IMR-90 (cell line): Measurements from ENCODE around the gene DYNLT5. TPM values are rescaled to one million over a fixed set of nuclear protein-coding genes. Genes with fewer than 3 reads are reported as not detected.

ENCODE experiments used
- ATAC-seq: fragments of 200-7000 bp; cut with Tn5 transposase; 2 replicates; pipeline ENCODE4 v1.9.1; 2020; ENCODE audit warnings: low read depth, mild to moderate bottlenecking, moderate library complexity
- BruUV-seq: library from RNA; stranded (reverse); fragments of 400-500 nt; replicated peaks from 2 replicates; lab custom pipeline; 2021; lab: Mats Ljungman, UMichigan
- CTCF ChIA-PET: fragments of 300-600 bp; formaldehyde crosslinking; extraction: SDS; loops from one replicate; lab custom pipeline; 2021; ENCODE audit warnings: antibody characterized with exemption; lab: Yijun Ruan, JAX
- POLR2A ChIA-PET: fragments of 300-600 bp; sonication (Branson Sonifier 250); formaldehyde crosslinking; loops from one replicate; lab custom pipeline; 2022; ENCODE audit warnings: antibody characterized with exemption; ENCODE audit not compliant: unreplicated experiment; lab: Charles Lee
- DNase-seq: peaks from one replicate; pipeline ENCODE4 v3.0.0; 2013
- H2AFZ ChIP-seq: replicated peaks from 2 replicates; pipeline ENCODE3; 2013; ENCODE audit warnings: low read length, mild to moderate bottlenecking; ENCODE audit not compliant: poor library complexity
- H2AK5ac ChIP-seq: 2 replicates; pipeline ENCODE4 v1.6.1; 2013; ENCODE audit warnings: low read depth, low read length, inconsistent platforms
- H2AK9ac ChIP-seq: replicated peaks from 2 replicates; pipeline ENCODE3; 2013; ENCODE audit warnings: mild to moderate bottlenecking, low read depth, low read length, moderate library complexity; ENCODE audit not compliant: poor library complexity
- H2BK120ac ChIP-seq: 2 replicates; pipeline ENCODE4 v1.6.1; 2013; ENCODE audit warnings: low read depth, low read length, inconsistent platforms
- H2BK15ac ChIP-seq: 3 replicates; pipeline ENCODE4 v1.6.1; 2013; ENCODE audit warnings: low read depth, low read length, inconsistent platforms
- H2BK20ac ChIP-seq: 2 replicates; pipeline ENCODE4 v1.6.1; 2013; ENCODE audit warnings: low read depth, mild to moderate bottlenecking, inconsistent platforms, low read length, moderate library complexity
- H2BK5ac ChIP-seq: 2 replicates; pipeline ENCODE4 v1.6.1; 2013; ENCODE audit warnings: mild to moderate bottlenecking, low read depth, low read length, inconsistent platforms; ENCODE audit not compliant: poor library complexity, severe bottlenecking
- H3K14ac ChIP-seq: replicated peaks from 2 replicates; pipeline ENCODE4 v1.6.1; 2013; ENCODE audit warnings: low read depth, low read length, inconsistent platforms
- H3K18ac ChIP-seq: 2 replicates; pipeline ENCODE4 v1.6.1; 2013; ENCODE audit warnings: low read depth, low read length, control low read depth
- H3K23ac ChIP-seq: 2 replicates; pipeline ENCODE4 v1.6.1; 2013; ENCODE audit warnings: low read depth, low read length, inconsistent platforms
- H3K27ac ChIP-seq: 2 replicates; pipeline ENCODE4 v1.5.1; 2013; ENCODE audit warnings: mild to moderate bottlenecking, control low read depth, low read length; ENCODE audit not compliant: insufficient read depth
- H3K27me3 ChIP-seq: 2 replicates; pipeline ENCODE4 v1.6.1; 2013; ENCODE audit warnings: low read length; ENCODE audit not compliant: control insufficient read depth, insufficient read depth
- H3K36me3 ChIP-seq: 2 replicates; pipeline ENCODE4 v1.6.1; 2013; ENCODE audit warnings: low read length, mixed read lengths; ENCODE audit not compliant: control insufficient read depth, insufficient read depth
- H3K4ac ChIP-seq: 2 replicates; pipeline ENCODE4 v1.6.1; 2013; ENCODE audit warnings: low read depth, low read length, inconsistent platforms
- H3K4me1 ChIP-seq: 2 replicates; pipeline ENCODE4 v1.6.1; 2013; ENCODE audit warnings: low read length, mixed read lengths; ENCODE audit not compliant: control insufficient read depth, insufficient read depth
- H3K4me2 ChIP-seq: 2 replicates; pipeline ENCODE4 v1.6.1; 2013; ENCODE audit warnings: low read depth, mild to moderate bottlenecking, control low read depth, low read length, moderate library complexity
- H3K4me3 ChIP-seq: 2 replicates; pipeline ENCODE4 v1.5.1; 2013; ENCODE audit warnings: low read depth, mild to moderate bottlenecking, control low read depth, low read length, moderate library complexity; ENCODE audit not compliant: insufficient read depth
- H3K56ac ChIP-seq: 2 replicates; pipeline ENCODE4 v1.6.1; 2013; ENCODE audit warnings: low read length, inconsistent platforms; ENCODE audit not compliant: insufficient read depth; ENCODE audit errors: extremely low read depth
- H3K79me1 ChIP-seq, 2 experiments: 2 replicates each; pipeline ENCODE4 v1.6.1; 2013; ENCODE audit warnings: low read length in 2 of 2, inconsistent platforms in 1 of 2, low read depth in 1 of 2
- H3K9ac ChIP-seq: 2 replicates; pipeline ENCODE4 v1.6.1; 2013; ENCODE audit warnings: low read depth, low read length, control low read depth
- H3K9me1 ChIP-seq: 2 replicates; pipeline ENCODE4 v1.6.1; 2013; ENCODE audit warnings: low read length, inconsistent platforms; ENCODE audit not compliant: insufficient read depth
- H3K9me3 ChIP-seq: 2 replicates; pipeline ENCODE4 v1.6.1; 2013; ENCODE audit warnings: low read length; ENCODE audit not compliant: control insufficient read depth, insufficient read depth
- H4K20me1 ChIP-seq: 2 replicates; pipeline ENCODE4 v1.6.1; 2013; ENCODE audit warnings: low read length, inconsistent platforms; ENCODE audit not compliant: insufficient read depth
- H4K5ac ChIP-seq: 2 replicates; pipeline ENCODE4 v1.6.1; 2013; ENCODE audit warnings: mild to moderate bottlenecking, low read depth, low read length, control low read depth
- H4K8ac ChIP-seq, 2 experiments: 2 replicates each; pipeline ENCODE4 v1.6.1; 2013; ENCODE audit warnings: low read depth in 2 of 2, low read length in 2 of 2, control low read depth in 1 of 2, inconsistent platforms in 1 of 2
- H4K91ac ChIP-seq: 2 replicates; pipeline ENCODE4 v1.6.1; 2013; ENCODE audit warnings: low read depth, low read length, inconsistent platforms; ENCODE audit not compliant: insufficient read depth
- BHLHE40 ChIP-seq: fragments of 150-350 bp; IDR thresholded peaks from 2 replicates; pipeline ENCODE4 v1.6.1; 2016; ENCODE audit warnings: mild to moderate bottlenecking, low read depth, low read length
- CHD1 ChIP-seq: IDR thresholded peaks from 2 replicates; pipeline ENCODE4 v1.6.1; 2012; ENCODE audit warnings: low read depth, low read length, improper control_type of control experiment
- CTCF ChIP-seq: conservative IDR thresholded peaks from 2 replicates; pipeline ENCODE4 v1.5.1; 2012; ENCODE audit warnings: mild to moderate bottlenecking, low read depth, low read length, improper control_type of control experiment
- ELK1 ChIP-seq: fragments of 150-350 bp; IDR thresholded peaks from 2 replicates; pipeline ENCODE4 v1.6.1; 2016; ENCODE audit warnings: low read depth, mild to moderate bottlenecking, low read length, moderate library complexity, borderline replicate concordance
- FOS ChIP-seq: fragments of 150-350 bp; IDR thresholded peaks from 2 replicates; pipeline ENCODE4 v1.6.1; 2016; ENCODE audit warnings: low read depth, low read length
- MAFK ChIP-seq: IDR thresholded peaks from 2 replicates; pipeline ENCODE4 v1.6.1; 2012; ENCODE audit warnings: low read depth, low read length, improper control_type of control experiment
- MXI1 ChIP-seq: IDR thresholded peaks from 2 replicates; pipeline ENCODE4 v1.6.1; 2012; ENCODE audit warnings: low read depth, mild to moderate bottlenecking, low read length, moderate library complexity, borderline replicate concordance
- NFE2L2 ChIP-seq: fragments of 150-350 bp; IDR thresholded peaks from 2 replicates; pipeline ENCODE4 v1.6.1; 2016; ENCODE audit warnings: low read depth, mild to moderate bottlenecking, low read length
- POLR2A ChIP-seq: IDR thresholded peaks from 2 replicates; pipeline ENCODE4 v1.6.1; 2012; ENCODE audit warnings: mild to moderate bottlenecking, low read depth, low read length
- RAD21 ChIP-seq: IDR thresholded peaks from 2 replicates; pipeline ENCODE4 v1.6.1; 2012; ENCODE audit warnings: low read length, improper control_type of control experiment
- RCOR1 ChIP-seq: IDR thresholded peaks from 2 replicates; pipeline ENCODE4 v1.6.1; 2012; ENCODE audit warnings: mild to moderate bottlenecking, low read length, improper control_type of control experiment; ENCODE audit not compliant: insufficient replicate concordance
- RFX5 ChIP-seq: IDR thresholded peaks from 2 replicates; pipeline ENCODE4 v1.8.0; 2012; ENCODE audit warnings: low read depth, mild to moderate bottlenecking, low read length, moderate library complexity
- SMC3 ChIP-seq: fragments of 150-350 bp; IDR thresholded peaks from 2 replicates; pipeline ENCODE4 v1.6.1; 2016; ENCODE audit warnings: low read depth, mild to moderate bottlenecking, antibody characterized with exemption, low read length, moderate library complexity
- WGBS, 2 experiments: methylation state at CpG; one replicate each; pipeline versions ENCODE4 v1.1.5 to v1.1.7; 2013; ENCODE audit warnings: missing lambda C conversion rate in 2 of 2; ENCODE audit not compliant: insufficient read length in 1 of 2; ENCODE audit errors: extremely low coverage in 2 of 2; 5-methylcytosine and 5-hydroxymethylcytosine counted together
- dilution Hi-C: fragments of 300-500 bp; cut with HindIII; formaldehyde crosslinking; loops from one replicate; pipeline ENCODE4 v1.14.3; 2018; ENCODE audit warnings: low sequenced_read_pairs; ENCODE audit not compliant: unreplicated experiment
- in situ Hi-C: fragments of 300-500 bp; cut with MboI; formaldehyde crosslinking; loops from 3 replicates; pipeline ENCODE4 v1.14.3; 2019; ENCODE audit warnings: low sequenced_read_pairs, inconsistent platforms, mixed read lengths
- intact Hi-C: fragments of 100-400 bp; cut with micrococcal nuclease; formaldehyde crosslinking; loops from 2 replicates; pipeline ENCODE4 v1.10.0; 2022
- polyA plus RNA-seq, 3 experiments: library from polyadenylated mRNA; depleted of rRNA; stranded (reverse); fragments of >200 nt; gene quantifications; 2 replicates each; pipeline ENCODE4 v1.2.3, GENCODE V29; 2012; ENCODE audit warnings: low replicate concordance in 1 of 3
- total RNA-seq: library from RNA; depleted of rRNA; stranded (reverse); fragments of >200 nt; gene quantifications from 2 replicates; pipeline ENCODE4 v1.2.3, GENCODE V29; 2012
- TF ChIP-seq, protein P1 (sequence below): fragments of 150-350 bp; IDR thresholded peaks from 2 replicates; pipeline ENCODE4 v1.6.1; 2017; ENCODE audit warnings: mild to moderate bottlenecking, antibody characterized with exemption, low read length, low read depth

The DYNLT5 gene
- total and polyA plus RNA-seq, 2 of the 4 experiments (the other 2 are of a cell fraction): 0.12 to 0.18 TPM

- in situ Hi-C loops: no loop called here
- no peak overlapping the region for H3K4me3 ChIP-seq
- no peaks in the 10 kb centered on the region for H3K4me1 ChIP-seq
- H2AK5ac ChIP-seq: no peak overlapping the region
- no peak overlapping the region for H3K23ac ChIP-seq
- ATAC-seq (no peak), DNase-seq (no peak)
- H4K8ac ChIP-seq: no peak overlapping the region
- H4K20me1 ChIP-seq: no peaks in the 10 kb centered on the region
- H3K27me3 ChIP-seq: no peaks in the 10 kb centered on the region
- CTCF ChIA-PET: no interaction called here
- dilution Hi-C loops: no loop called here
- no peak overlapping the region for H4K5ac ChIP-seq
- TF ChIP-seq, protein P1, sequence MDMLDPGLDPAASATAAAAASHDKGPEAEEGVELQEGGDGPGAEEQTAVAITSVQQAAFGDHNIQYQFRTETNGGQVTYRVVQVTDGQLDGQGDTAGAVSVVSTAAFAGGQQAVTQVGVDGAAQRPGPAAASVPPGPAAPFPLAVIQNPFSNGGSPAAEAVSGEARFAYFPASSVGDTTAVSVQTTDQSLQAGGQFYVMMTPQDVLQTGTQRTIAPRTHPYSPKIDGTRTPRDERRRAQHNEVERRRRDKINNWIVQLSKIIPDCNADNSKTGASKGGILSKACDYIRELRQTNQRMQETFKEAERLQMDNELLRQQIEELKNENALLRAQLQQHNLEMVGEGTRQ: no peak
- TF ChIP-seq CTCF (no peak), ELK1 (no peak), CHD1 (no peak), SMC3 (no peak), FOS (no peak), RFX5 (no peak), RCOR1 (no peak), RAD21 (no peak), BHLHE40 (no peak), NFE2L2 (no peak), MAFK (no peak), POLR2A (no peak), MXI1 (no peak)
- no peak overlapping the region for H3K4me2 ChIP-seq
- H3K9ac ChIP-seq: no peak overlapping the region
- no peak overlapping the region for H3K27ac ChIP-seq
- H3K56ac ChIP-seq: no peak overlapping the region
- no peaks in the 10 kb centered on the region for H3K9me3 ChIP-seq
- no peak overlapping the region for H2AFZ ChIP-seq
- no peak overlapping the region for H2BK15ac ChIP-seq
- no peak overlapping the region for H3K4ac ChIP-seq
- H3K9me1 ChIP-seq: no peaks in the 10 kb centered on the region
- POLR2A ChIA-PET: no interaction called here
- H2AK9ac ChIP-seq: no peak overlapping the region
- no peak overlapping the region for H2BK20ac ChIP-seq
- BruUV-seq: no TSS peak
- H2BK5ac ChIP-seq: no peak overlapping the region
- no peak overlapping the region for H3K18ac ChIP-seq
- intact Hi-C loops: no loop called here
- H3K14ac ChIP-seq: no peak overlapping the region
- no peak overlapping the region for H4K91ac ChIP-seq
- no peaks in the 10 kb centered on the region for H3K79me1 ChIP-seq
- WGBS, 2 experiments: 100% methylated on average over 2 of the region's 4 CpGs; no CpG with 5 or more reads in 1 of the 2 experiments
- H2BK120ac ChIP-seq: no peak overlapping the region
- H3K36me3 ChIP-seq: no peaks in the 10 kb centered on the region
Observed at GRCh38 chr1:66787641-66788040, 35.4 kb downstream of the DYNLT5 start.
